ENCODE results near the gene NELFB.

The NELFB gene

GRCh38 chr9:137295238-137295811, 40.2 kb downstream of the NELFB start:
- no peak overlapping the region for H3K4me3 ChIP-seq (ENCODE audit: low read depth in 1 of 2, low read length in 1 of 2)
- peaks cover 87% of the 10 kb centered on the region for H3K27me3 ChIP-seq

GRCh38 chr9:137295849-137296669, 40.9 kb downstream of the NELFB start:
- H3K27me3 ChIP-seq: peaks cover 95% of the 10 kb centered on the region
- H3K9me3 ChIP-seq: no peaks in the 10 kb centered on the region
- no peak overlapping the region for H3K4me3 ChIP-seq (ENCODE audit: low read depth in 1 of 2, low read length in 1 of 2)
- peaks cover 4 to 26% of the 10 kb centered on the region in 2 experiments for H3K4me1 ChIP-seq (ENCODE audit: control insufficient read depth in 1 of 2, insufficient read depth in 1 of 2, low read depth in 1 of 2, low read length in 1 of 2)
- H3K36me3 ChIP-seq: no peaks in the 10 kb centered on the region
- H3K27ac ChIP-seq: no peak overlapping the region
- TF ChIP-seq CTCF (IDR thresholded peaks at IDR 0.05): no peak

More at GRCh38 chr9:137295238-137295811, 40.2 kb downstream of the NELFB start:
- no peak overlapping the region for H3K27ac ChIP-seq
- peak; percentile 36 for TF ChIP-seq CTCF (IDR thresholded peaks at IDR 0.05)
- H3K4me1 ChIP-seq (ENCODE audit: control insufficient read depth in 1 of 2, insufficient read depth in 1 of 2, low read depth in 1 of 2, low read length in 1 of 2): peaks cover 0 to 19% of the 10 kb centered on the region in 2 experiments
- no peaks in the 10 kb centered on the region for H3K36me3 ChIP-seq
- H3K9me3 ChIP-seq: no peaks in the 10 kb centered on the region

GRCh38 chr9:137296670-137297664, 41.8 kb downstream of the NELFB start:
- no peak for TF ChIP-seq CTCF (IDR thresholded peaks at IDR 0.05)
- Histone ChIP-seq H3K27me3 (peaks cover 98% of the 10 kb centered on the region), H3K27ac (no peak overlapping the region), H3K4me1 (ENCODE audit: control insufficient read depth in 1 of 2, insufficient read depth in 1 of 2, low read depth in 1 of 2, low read length in 1 of 2) (peaks cover 11 to 33% of the 10 kb centered on the region in 2 experiments), H3K9me3 (no peaks in the 10 kb centered on the region), H3K36me3 (no peaks in the 10 kb centered on the region), H3K4me3 (ENCODE audit: low read depth in 1 of 2, low read length in 1 of 2) (no peak overlapping the region)

GRCh38 chr9:137297966-137298365, 42.8 kb downstream of the NELFB start:
- no peaks in the 10 kb centered on the region for H3K9me3 ChIP-seq

More at GRCh38 chr9:137297966-137298365, 42.8 kb downstream of the NELFB start:
- Histone ChIP-seq H3K27ac (no peak overlapping the region), H3K4me3 (ENCODE audit: low read depth in 1 of 2, low read length in 1 of 2) (no peak overlapping the region), H3K4me1 (ENCODE audit: control insufficient read depth in 1 of 2, insufficient read depth in 1 of 2, low read depth in 1 of 2, low read length in 1 of 2) (peaks cover 11 to 38% of the 10 kb centered on the region in 2 experiments), H3K36me3 (no peaks in the 10 kb centered on the region), H3K27me3 (peaks cover 98% of the 10 kb centered on the region)
- no peak for TF ChIP-seq CTCF (IDR thresholded peaks at IDR 0.05)
